Measurements from ENCODE around the gene KIF26B. TPM values are rescaled to one million over a fixed set of nuclear protein-coding genes. Genes with fewer than 3 reads are reported as not detected.

KIF26B gene
- total and polyA plus RNA-seq, 8 donors, result 0.15 to 3.2 (median 0.89) TPM; not detected in 1

- peaks cover 0 to 30% (median 10%) of the 10 kb centered on the region in 4 donors for H3K4me1 ChIP-seq
- H3K9me3 ChIP-seq, result no peaks in the 10 kb centered on the region
- no peak for DNase-seq
- H3K36me3 ChIP-seq, result no peaks in the 10 kb centered on the region
- H3K27ac ChIP-seq, result no peak overlapping the region
- H3K4me3 ChIP-seq, result no peak overlapping the region
- no peak for TF ChIP-seq POLR2AphosphoS5 (IDR thresholded peaks at IDR 0.05)
- TF ChIP-seq POLR2A (IDR thresholded peaks at IDR 0.05), result no peak
- TF ChIP-seq CTCF (IDR thresholded peaks at IDR 0.05), result no peak
- TF ChIP-seq EP300 (IDR thresholded peaks at IDR 0.05), result no peak
- intact Hi-C loops (cut with DNase I; ENCODE audit: low total_unique reads), result no loop called here
- no peaks in the 10 kb centered on the region for H3K27me3 ChIP-seq
- WGBS, 5 donors, result 85 to 92% (median 87%) methylated on average over 6 of the region's 6 CpGs
These were observed 448.6 kb downstream of the KIF26B start for GRCh38 chr1:245603311-245603865.

- WGBS, 5 donors, result 71 to 85% (median 83%) methylated on average over 9 of the region's 9 CpGs
- Histone ChIP-seq H3K9me3 (no peaks in the 10 kb centered on the region), H3K36me3 (no peaks in the 10 kb centered on the region), H3K4me3 (no peak overlapping the region), H3K4me1 (peaks cover 0 to 26% (median 4%) of the 10 kb centered on the region in 4 donors), H3K27ac (peak overlapping the region in 1 of 5 donors; percentile 51), H3K27me3 (no peaks in the 10 kb centered on the region)
- intact Hi-C loops (cut with DNase I; ENCODE audit: low total_unique reads), result no loop called here
- no peak for TF ChIP-seq POLR2AphosphoS5 (IDR thresholded peaks at IDR 0.05)
- TF ChIP-seq POLR2A (IDR thresholded peaks at IDR 0.05), result no peak
- no peak for TF ChIP-seq EP300 (IDR thresholded peaks at IDR 0.05)
- TF ChIP-seq CTCF (IDR thresholded peaks at IDR 0.05), result no peak
- no peak for DNase-seq
These were observed 450.2 kb downstream of the KIF26B start for GRCh38 chr1:245604979-245605378.

DNA sequence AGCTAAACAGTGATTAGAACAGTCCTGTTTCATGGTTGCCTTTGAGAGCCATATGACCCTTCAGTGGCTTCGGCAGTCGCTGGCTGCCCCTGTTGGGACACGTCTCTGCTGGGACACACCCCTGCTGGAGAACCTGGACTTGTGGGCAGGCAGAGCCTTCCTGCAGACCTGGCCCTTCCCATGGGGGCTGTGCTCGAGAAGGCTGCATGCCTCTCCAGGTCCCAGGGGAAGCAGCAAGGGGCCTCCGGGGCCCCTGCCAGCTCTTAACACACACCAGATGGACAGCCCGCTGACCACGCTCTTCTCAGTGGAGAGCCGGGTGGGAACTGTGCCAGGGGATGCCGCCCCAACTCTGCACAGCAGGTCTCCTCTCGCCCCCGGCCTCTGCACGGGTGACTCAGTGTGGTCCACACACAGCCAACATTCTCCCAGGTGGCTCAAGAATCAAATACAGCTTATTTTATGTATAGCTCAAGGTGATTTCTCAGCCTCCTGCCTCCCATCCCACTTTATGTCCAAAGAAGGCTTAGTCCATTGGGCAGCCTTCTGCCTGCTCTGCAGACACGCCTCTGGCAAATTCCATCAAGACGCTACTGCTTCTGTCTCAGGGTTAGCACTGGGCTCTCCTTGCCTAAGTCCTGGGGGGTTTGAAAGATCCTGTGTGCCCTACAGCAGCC lies 450.8 kb downstream of the KIF26B start:
- peak overlapping the region in 1 of 5 donors; percentile 51 for H3K27ac ChIP-seq
- peak in 1 of 2 donors; percentile 63 for DNase-seq
- peaks cover 0 to 29% (median 4%) of the 10 kb centered on the region in 4 donors for H3K4me1 ChIP-seq
- intact Hi-C loops (cut with DNase I; ENCODE audit: low total_unique reads), result no loop called here
- no peaks in the 10 kb centered on the region for H3K36me3 ChIP-seq
- H3K4me3 ChIP-seq, result peak overlapping the region in 2 of 4 donors; percentile 9 to 11
- 62 to 81% (median 63%) methylated on average over 10 to 14 of the region's 14 CpGs for WGBS, 5 donors
- H3K27me3 ChIP-seq, result no peaks in the 10 kb centered on the region
- TF ChIP-seq POLR2AphosphoS5 (IDR thresholded peaks at IDR 0.05) (no peak), EP300 (IDR thresholded peaks at IDR 0.05) (no peak), POLR2A (IDR thresholded peaks at IDR 0.05) (no peak), CTCF (IDR thresholded peaks at IDR 0.05) (no peak)
- H3K9me3 ChIP-seq, result no peaks in the 10 kb centered on the region

DNA sequence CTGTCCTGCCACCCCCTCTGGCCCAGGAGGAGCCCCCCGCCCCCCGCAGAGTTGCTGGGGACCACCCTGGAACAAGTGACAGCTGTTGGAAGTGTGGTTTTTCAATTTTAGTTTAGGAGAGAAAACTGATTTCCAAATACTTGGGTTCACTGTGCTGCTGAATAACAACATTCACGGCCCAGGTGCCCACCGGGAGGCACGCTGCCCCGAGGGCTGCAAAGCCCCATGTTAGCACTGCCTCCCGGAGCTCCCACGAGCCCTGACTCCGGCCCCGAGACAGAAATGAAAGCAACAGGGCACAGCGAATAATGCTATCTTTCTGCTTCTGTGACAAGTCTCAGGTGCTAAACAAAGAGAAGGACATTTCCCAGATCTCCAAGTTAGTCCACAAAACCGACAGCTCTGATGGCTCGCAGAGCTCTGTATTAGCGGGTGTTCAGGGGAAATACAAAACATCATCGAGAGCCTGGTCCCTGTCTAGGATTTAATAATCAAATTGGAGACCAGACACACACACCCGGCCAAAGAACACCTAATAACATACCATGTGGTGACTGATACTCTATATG lies 451.5 kb downstream of the KIF26B start:
- Histone ChIP-seq H3K4me1 (peaks cover 0 to 29% (median 4%) of the 10 kb centered on the region in 4 donors), H3K9me3 (no peaks in the 10 kb centered on the region), H3K27me3 (no peaks in the 10 kb centered on the region), H3K27ac (peak overlapping the region in 1 of 5 donors; percentile 51), H3K4me3 (peak overlapping the region in 2 of 4 donors; percentile 9 to 11), H3K36me3 (no peaks in the 10 kb centered on the region)
- 78 to 89% (median 79%) methylated on average over 16 of the region's 16 CpGs for WGBS, 5 donors
- intact Hi-C loops (cut with DNase I; ENCODE audit: low total_unique reads), result no loop called here
- no peak for DNase-seq
- no peak for TF ChIP-seq POLR2AphosphoS5 (IDR thresholded peaks at IDR 0.05)
- TF ChIP-seq EP300 (IDR thresholded peaks at IDR 0.05), result no peak
- TF ChIP-seq POLR2A (IDR thresholded peaks at IDR 0.05), result no peak
- TF ChIP-seq CTCF (IDR thresholded peaks at IDR 0.05), result no peak

Data from stomach (tissue), 9 donors.